Measurements from ENCODE around the gene PKDREJ.

Gene PKDREJ

GRCh38 chr22:46233231-46233630, 29.9 kb downstream of the PKDREJ start:
- peak; percentile 60 for DNase-seq

GRCh38 chr22:46230262-46230901, 32.8 kb downstream of the PKDREJ start:
- no peak for DNase-seq

DNA sequence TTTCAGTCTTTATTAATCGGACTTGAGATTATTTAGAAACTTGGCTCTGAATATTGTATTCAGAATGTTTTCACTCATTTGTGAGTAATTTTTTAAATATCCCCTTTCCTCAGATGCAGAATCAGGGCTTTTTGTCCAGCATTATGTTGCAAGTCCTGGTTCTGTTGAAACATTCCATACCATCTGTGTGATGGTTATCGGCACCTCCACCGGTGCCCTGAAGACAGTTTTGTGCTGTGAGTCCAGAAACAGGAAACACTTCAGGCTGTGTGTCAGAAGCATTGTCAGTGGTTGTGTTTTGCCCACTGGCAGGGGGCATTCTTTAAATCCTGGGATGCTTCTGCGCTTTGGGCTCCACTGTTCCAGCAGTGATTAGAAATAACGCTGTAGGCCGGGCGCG, 33.4 kb downstream of the PKDREJ start:
- no peak for DNase-seq

DNA sequence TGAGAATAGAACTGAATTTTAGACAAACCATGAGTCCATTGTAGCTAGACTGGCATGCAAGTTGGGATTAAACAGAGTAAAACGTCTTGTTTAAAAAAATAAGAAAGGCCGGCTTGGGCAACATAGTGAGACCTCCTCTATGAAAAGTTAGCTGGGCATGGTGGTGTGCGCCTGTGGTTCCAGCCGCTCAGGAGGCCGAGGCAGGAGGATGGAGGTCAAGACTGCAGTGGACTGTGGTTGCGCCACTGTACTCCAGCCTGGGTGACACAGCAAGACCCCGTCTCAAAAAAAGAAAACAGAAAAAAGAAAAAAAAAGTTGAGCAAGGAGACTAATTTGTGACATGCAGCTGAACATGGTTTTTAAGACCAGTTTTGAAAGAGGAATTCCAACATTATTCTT, 36.6 kb downstream of the PKDREJ start:
- DNase-seq: no peak

GRCh38 chr22:46225631-46226030, 37.5 kb downstream of the PKDREJ start:
- no peak for DNase-seq

GRCh38 chr22:46224898-46225290, 38.2 kb downstream of the PKDREJ start:
- no peak for DNase-seq

DNA sequence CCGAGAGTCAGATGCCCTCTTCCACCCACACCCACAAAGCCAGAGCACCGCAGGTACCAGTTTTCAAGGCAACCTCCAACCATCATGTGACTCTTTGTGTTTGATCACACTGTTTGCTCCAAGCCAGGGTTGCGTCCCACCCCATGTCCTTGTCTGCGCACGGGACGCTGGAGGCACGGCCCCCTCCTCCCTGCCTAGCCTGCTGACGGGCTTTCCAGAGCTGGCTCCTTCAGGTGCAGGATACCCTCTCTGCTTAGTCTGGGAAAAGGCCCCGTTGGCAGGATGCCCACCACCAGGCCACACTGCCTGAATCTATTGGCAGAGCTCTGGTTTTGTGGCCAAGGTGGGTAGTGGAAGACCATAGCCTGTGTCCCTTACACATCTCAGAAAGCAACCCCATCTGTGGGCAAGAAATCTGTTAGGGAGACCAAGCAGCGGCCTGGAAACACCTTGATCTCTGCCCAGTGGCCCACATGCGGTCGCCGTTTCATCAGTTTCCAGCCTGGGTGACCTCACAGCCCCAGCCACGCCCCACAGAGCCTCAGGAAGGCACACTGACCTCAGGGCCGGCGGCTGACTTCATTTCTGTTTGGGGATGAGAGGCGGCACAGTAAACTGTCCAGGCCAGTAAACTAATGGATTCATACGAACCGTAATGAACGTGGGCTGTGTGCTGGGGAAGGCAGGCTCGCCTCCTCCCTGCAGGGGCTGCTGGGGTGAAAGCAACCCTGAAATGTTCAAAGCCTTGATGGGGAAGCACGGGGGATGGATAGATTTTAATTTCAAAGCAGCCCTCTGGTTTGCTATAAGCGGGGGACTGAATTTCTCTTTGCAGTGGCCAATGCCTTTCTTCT, 38.9 kb downstream of the PKDREJ start:
- no peak for DNase-seq

DNA sequence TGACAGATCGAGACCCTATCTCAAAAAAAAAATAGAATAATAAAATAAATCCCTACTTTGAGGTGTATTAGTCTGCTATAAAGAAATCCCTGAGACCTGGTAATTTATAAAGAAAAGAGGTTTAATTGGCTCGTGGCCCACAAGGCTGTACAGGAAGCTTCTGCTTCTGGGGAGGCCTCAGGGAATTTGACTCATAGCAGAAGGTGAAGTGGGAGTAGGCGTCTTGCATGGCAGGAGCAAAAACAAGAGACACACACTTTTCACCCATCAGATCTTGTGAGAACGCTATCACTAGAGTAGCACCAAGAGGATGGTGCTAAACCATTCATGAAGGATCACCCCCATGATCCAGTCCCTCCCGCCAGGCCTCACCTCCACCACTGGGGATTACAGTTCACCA, 42.2 kb downstream of the PKDREJ start:
- no peak for DNase-seq

GRCh38 chr22:46219636-46220035, 43.5 kb downstream of the PKDREJ start:
- no peak for DNase-seq

GRCh38 chr22:46214616-46215015, 48.5 kb downstream of the PKDREJ start:
- DNase-seq: no peak

- no peak for DNase-seq
Observed at GRCh38 chr22:46214149-46214548, 49.0 kb downstream of the PKDREJ start.

DNA sequence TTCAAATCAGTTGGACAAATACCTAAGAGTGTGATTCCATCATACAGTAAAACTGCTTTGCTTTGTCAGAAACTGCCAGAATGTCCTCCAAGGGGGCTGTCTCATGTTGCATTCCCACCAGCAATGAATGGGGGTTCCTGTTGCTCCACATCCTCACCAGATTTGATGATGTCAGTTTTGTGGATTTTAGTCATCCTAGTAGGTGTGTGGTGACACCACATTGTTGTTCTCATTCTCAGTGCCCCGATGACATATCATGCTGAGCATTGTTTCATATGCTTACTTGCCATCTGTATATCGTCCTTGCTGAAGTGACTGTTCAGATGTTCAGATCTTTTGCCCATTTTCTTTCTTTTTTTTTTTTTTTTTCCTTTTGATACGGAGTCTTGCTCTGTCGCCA, 50.1 kb downstream of the PKDREJ start:
- DNase-seq: no peak

DNA sequence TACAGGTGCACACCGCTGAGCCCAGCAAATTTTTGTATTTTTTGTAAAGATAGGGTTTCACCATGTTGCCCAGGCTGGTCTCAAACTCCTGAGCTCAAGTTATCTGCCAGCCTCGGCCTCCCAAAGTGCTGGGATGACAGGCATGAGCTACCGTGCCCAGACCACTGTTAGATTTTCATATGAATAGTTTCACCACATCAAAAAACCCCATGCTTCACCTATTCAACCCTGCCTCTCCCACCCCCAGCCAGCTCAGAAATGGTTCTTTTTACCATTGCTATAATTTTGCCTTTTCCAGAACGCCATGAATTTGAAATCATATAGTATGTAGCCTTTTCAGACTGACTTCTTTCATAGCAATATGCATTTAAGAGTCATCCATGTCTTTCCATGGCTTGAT, 50.9 kb downstream of the PKDREJ start:
- DNase-seq: no peak

- DNase-seq: no peak
Observed at GRCh38 chr22:46209262-46209661, 53.9 kb downstream of the PKDREJ start.
